Anterior cingulate cortex (tissue), 58 donors: ENCODE data around the gene DIO3.

Experiments used
- DNase-seq, 58 donors: peaks; one replicate each; lab custom pipeline; 2025; lab: John Stamatoyannopoulos, UW

Gene DIO3

DNA sequence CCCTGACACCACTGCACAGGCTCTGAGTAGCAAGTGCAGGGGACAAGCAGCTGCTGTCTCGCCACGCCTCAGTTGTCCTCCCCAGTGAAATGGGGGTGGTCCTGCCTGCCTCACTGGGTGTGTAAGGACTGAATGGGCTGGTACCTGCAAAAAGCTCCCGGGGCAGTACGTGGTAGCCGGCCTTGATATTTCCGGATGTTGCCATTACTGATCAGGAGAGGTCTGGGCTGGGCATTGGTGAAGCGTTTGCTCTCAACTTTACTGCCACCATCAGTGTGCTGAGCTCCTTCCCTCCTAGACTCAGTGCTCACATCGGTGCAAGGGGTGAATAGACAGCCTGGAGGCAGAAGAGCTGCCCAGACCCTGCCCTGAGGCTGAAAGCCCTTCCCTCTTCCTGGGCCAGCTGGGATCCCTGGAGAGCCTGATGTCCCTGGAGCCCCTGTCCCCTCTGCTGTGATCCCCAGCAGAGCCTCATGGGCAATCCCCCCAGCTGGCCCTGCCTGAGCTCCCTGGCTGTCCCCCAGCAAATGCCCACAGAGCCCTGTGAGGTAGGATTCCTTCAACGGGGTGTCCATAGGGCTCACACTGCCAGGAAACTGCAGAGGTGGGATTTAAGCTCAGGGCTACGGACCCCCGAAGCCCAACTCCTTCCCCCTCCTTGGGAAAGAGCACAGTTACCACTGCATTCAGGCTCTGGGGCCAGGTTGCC lies 18.2 kb downstream of the DIO3 start:
- no peak for DNase-seq

DNA sequence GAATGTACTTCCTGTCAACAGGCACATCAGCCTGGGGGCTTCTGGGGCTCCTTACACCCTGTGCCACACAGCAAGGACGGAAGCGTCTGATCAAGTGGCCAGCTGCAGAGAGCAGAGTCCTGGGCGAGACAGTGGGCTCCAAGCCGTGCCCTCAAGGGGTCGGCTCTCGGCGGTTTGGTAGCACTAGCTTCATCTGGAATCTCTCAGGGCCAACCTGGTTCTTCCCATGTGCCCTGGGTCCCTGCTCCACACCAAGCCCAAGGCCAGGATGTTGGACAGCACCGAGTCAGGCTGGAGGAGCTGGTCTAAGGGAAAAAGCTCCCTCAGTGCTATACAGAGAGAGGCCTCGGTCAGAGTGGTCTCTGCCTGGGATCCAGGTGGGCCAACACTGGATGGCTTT lies 20.5 kb downstream of the DIO3 start:
- no peak for DNase-seq

DNA sequence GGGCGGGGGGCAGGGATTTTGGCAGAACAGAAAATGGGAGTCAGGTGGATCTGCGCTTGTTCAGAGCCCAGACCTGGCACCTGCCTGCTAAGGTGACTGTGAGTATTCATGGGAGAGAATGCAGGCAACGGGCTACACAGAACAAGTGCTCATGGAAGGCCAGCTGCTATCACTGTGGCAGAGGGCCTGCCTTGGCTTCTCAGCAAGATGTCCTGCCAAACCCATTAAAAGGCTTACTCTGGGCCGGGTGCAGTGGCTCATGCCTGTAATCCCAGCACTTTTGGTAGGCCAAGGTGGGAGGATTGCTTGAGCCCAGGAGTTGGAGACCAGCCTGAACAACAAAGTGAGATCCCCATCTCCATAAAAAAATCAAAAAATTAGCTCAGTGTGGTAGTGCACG lies 21.0 kb downstream of the DIO3 start:
- no peak for DNase-seq

DNA sequence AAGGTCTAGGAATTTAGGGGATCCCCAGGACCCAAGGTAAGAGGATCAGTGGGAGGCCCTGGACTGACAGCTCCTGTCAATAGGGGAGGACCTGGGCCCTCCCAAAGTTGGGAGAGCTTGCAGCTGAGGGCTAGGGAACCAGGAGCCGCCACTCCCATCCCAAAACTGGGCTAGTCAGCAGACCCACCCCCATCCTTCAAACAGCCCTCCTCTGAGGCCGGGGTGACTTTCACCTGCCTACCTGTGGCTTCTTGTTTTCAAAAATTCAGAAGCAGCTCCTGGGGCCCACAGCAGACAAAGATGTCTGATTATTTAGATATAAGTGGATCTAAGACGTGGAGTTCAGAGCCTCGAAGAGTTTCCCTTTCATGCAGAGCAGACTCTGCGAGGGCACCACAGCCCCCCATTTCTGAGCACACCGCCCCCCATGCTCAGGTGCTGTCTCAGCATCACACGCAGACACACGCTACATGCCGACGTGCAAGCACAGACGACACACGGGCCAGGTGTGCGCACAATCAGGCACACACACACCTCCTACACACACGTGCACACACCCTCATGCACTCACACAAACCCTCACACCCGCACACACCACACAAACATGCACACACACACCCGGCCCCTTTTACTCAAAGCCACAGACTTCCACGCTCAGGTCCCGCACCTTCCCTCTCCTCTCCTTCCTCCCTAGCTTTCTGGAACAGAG lies 21.9 kb downstream of the DIO3 start:
- no peak for DNase-seq

DNA sequence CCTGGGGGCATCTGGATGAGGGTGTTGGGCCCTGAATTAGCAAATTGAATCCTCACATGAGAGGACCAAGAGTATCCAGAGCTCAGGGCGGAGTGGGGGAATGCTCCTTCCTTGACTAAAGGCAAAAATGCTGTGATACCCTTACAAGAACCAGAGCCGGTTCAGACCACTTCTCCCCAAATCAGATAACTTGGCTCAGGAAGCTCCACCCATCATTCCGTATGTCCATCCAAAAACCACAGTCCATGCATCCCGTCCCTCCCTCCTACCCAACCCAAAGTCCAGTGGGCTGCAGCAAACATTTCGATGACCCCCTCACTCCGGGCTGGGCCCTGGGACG lies 22.4 kb downstream of the DIO3 start:
- DNase-seq: no peak

DNA sequence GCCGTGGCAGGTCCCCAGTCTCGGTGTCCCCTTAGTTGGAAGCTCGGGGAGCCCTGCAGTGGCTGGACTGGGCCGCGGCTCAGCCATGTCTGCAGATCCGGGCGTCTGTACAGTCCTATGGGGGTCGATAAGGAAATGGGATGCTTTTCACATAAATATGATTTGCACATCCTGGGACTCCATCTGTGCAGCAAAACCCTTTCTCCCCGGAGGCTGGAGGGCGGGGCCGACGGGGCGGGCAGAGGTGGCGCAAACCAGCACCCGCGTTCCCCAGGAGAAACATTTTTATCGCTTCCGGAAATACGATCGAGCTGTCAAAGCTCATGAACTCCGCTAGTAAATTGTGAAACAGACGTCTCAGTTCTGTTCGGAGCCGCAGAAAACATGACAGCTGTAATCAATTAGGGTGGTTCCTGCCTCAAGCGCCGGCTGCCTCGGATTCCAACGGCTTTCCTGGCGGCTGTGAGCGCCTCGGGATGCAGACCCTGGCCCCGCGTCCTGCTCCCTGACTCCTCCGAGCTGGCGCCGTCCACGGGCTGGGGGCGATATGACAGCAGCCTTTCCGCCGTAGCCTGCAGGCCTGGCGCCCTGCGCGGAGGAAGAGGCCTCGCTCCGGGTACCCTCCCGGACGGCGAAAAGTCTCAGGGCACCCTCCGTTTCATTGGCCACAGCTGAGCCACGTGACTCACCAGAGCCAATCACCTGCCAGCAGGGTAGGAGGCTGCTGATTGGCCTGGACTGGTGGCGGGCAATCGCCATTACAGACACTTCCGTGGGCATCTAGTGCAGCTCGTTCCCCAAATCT lies 23.0 kb downstream of the DIO3 start:
- DNase-seq: no peak

DNA sequence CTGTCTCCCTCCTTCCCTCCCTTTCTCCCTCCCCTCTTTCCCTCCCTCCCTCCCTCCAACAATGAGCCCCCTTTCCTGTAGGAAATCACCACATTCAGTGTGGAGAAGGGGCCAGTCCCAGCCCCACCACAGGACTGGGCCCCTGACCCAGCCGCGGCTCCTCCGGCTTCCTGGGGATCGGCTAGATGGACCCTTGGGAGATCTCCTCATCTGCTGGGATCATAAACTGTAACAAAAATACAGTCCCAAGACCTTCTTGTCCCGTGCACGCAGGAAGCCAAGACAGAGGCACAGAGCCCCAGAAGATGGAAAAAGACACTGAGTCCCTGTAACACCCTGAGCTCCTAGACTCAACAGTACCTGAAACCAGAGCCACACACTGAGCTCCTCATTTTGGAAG lies 23.9 kb downstream of the DIO3 start:
- DNase-seq: no peak

DNA sequence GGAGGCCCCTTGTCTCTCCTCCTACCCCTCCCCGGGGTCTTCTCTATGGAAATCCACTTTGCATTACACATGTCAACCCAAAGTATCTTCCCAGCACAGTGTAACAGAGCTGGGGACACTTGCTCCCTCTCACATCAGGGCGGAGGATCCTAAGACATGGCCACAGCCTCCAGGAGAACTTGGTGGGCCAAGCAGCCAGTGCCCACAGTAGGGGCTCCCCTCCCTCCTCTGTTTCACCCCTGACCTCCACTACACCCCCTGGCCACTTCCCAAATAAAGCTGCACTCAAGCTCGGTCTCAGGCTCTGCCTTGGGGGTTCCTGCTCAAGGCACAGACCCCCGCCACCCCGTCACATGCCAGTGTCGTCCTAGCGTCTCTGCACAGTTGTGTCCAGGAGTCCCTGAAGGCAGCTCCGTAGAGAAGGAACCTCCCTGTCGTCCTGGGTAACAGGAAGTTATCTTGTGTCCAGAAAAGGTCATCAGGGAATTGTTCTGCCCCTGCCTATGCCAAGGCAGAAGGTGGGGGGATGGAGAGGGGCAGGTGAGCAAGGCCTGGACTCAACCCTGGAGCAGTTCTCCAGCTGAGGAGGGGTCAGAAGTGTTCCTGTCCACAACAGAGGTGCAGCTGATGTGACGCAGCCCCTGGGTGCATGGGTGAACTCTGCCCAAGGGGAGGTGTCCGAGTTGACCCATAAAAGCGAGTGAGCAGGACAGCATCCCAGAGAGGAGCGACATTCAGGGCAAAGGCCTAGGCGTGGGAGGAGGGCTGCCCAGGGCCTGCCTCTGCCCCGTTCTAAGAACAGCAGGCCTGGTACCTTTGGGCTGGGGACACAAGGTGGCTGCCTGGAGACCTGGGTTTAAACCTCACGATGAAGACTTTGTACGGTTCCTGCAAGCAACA lies 25.5 kb downstream of the DIO3 start:
- DNase-seq: no peak

DNA sequence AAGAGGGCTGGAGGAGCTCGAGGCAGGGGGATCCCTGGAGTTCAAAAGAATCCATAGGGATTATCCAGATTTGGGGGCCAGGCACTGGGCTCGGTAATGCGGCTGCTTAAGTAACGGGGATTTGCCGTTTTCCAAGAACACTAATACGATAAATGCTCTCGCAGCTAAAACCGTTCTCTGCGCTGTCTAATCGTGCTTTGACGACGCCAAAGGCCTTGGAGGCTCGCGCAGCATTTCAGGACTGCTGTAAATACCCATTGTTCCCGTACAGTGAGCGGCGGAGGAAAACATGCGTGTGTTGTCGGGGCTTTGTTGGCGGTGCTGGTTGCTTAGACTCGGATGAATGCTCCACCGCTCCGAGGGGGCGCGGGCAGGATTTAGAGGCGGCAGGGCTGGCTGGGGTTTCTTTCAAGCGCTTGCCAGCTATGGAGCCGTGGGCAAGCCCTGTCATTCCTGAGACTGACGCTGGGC lies 26.2 kb downstream of the DIO3 start:
- no peak for DNase-seq

DNA sequence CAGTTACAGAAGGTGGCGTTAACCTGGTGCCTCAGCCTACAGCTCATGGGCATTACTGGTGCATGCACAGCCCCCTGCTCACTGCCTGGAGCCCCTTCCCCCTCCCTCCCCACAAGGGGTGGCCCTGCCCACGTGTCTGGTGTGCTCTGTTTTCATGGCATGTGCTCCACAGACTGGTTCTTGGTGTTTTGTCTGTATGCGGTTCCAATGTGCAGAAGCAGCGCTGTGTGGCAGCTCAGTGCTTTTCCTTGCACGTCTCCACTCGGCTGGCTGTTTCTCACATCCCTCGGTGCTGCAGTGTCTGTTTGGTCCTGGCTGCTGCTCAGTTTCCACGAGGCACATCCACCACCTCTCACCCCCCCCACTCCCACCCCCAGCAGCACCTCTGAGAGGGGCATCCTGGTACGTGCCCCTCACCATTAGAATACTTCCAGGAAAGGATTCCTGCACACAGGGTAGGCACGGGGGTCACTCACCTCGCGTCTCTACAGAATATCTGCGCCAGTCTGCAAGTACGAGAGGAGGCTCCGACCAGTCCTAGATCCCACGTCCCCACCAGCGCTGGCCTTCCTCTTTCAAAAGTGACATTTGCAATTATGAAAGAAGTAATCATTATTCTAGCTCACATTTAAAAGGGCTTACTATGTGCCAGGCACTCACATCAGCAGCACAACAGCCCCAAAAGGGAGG lies 27.1 kb downstream of the DIO3 start:
- no peak for DNase-seq

DNA sequence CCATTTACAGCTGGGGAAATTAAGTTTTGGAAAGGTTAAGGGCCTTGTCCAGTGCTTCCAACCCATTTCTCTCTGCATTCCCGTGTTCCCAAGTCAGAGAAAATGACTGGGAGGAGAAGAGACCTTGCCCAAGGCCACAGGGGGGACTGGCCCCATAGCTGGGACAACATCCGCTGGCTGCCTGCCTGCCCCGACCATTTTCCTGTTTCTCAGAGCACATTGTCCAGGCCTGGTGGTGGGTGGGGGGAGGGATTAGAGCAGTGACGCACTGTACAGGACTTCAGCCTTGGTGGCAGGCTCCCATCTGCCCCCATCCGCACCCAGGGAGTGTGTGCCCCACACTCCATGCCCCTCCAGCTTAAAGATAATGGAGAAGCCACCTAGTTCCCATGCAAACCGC lies 27.7 kb downstream of the DIO3 start:
- no peak for DNase-seq

DNA sequence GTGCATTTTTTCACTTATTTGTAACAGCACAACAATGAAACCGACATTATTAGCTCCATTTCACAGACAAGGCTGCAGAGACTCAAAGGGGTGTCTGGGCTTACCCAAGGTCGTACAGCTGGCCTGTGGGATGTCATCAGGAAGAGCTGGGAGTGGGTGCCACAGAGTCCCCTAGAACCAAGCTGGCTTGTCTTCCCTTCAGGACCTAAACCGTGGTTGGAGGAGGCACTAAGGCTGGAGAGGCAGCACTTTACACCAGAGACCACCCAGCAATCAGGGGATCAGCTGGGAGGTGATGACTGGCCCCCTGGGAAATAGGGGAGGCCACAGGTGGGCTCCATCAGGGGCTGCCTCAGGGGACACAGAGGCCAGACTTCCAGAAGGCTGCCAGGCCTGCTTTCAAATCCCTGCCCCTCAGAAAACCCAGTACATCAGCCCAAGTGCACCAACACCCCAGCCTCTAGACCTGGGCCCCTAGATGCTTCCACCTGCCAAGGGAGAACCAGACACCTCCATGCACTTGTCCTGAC lies 28.3 kb downstream of the DIO3 start:
- no peak for DNase-seq

DNA sequence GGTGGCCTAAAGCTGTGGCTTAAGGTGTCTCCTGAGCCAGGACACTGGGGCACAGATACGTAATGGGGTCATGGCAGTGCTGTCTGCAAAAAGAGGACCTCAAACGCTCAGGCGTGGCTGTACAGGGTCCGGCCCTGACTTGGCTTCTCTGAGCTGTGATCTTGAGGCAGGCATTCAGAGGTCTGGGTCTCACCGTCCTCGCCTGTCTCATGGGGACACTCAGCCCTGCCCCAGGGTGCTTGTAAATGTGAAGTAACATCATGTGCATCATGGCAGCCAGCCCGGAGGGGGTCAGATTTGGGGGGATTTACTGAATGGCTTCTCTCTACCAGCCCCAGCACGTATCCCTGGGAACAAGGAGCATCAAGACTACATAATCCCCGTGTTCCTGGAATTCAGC lies 28.8 kb downstream of the DIO3 start:
- DNase-seq: no peak

DNA sequence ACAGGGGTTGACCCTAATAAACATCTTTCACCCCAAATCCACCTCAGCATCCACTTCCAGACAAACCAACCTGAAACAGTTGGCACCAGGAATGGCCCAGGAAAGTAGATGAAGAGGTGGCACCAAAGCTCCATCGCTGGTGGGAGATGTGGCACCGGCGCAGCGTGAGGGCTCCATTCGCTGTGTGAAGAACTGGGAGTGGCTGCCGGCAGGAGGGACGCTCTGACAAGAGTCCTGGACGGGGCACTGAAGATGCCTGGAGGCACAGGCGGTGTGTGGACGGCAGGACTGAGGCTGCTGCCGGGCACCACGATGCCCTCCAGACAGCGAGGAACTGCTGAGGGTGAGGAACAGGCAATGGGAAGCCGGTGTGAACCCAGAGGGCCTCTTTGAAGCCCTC lies 29.3 kb downstream of the DIO3 start:
- DNase-seq: no peak

DNA sequence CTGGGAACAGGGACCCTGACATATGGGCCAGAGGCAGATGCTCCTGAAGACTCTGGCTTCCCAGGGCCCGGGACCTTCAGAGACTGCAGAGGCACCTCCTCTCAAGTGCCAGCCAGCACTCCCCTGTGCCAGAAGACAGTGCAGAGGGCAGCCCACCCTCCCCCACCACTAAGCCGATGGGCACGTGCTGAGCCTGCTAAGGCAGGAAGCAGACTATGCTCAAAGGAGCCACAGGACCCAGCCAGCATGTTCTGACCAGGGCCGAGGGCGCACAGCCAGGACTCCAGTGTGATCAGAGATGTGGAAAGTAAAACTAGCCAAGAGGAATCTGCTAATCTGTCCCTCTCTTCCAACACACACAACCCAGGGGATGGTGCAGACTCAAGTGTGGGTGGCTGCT lies 29.8 kb downstream of the DIO3 start:
- no peak for DNase-seq

DNA sequence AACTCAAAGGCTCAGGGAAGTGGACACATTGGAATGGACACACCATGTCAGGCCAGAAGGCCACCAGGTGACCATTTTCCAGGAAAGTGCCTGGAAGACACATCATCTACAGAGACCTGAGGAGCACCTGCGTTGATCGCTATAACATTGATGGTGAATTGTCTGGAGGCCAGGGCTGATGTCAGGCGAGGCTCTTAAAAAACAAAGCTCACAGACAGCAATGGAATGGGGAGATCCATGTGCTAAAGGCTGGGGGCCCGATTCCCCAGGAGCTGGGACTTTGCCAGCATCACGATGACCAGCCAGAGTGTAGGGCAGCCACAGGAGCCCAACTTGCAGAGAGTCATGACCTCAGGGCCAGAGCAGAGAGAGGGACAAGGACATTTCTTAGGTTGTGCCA lies 30.3 kb downstream of the DIO3 start:
- DNase-seq: no peak

DNA sequence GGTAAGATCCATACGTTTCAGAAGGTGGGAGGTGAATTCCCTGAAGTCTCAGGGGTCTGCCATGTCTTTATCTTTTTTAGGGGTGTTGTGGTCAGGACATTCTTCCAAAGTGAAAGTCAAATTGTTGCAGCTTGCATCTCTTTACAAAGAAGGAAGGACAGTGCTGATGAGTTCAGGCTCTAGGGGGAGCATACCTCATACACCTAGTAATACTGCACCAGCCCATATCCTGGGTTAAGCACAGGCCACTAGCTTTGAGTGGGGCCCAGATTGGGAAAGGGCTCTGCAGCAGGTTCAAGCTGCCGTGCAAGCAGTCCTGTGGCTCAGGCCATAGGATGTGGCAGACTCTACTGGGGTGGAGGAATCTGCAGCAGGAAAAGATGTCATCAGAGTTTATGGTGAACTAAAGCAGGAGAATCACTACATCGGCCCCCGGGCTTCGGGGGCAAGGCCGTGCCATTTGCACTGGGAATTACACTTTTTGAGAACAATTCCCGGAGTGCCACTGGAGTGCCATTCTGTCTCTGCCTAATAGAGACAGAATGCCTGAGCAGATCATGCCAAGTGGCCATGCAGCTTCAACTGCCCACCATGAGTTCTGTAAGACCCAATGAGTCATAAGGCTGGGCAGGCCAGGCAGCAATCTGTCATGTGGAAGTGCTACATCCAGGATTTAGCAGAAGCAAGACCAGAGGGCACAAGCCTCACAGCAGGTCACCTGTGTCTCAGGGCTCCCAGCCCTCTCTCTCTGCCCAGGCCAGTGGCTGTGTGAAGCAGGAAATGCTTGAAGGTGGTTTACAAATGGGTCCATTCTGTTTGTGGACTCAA lies 32.3 kb downstream of the DIO3 start:
- DNase-seq: no peak

DNA sequence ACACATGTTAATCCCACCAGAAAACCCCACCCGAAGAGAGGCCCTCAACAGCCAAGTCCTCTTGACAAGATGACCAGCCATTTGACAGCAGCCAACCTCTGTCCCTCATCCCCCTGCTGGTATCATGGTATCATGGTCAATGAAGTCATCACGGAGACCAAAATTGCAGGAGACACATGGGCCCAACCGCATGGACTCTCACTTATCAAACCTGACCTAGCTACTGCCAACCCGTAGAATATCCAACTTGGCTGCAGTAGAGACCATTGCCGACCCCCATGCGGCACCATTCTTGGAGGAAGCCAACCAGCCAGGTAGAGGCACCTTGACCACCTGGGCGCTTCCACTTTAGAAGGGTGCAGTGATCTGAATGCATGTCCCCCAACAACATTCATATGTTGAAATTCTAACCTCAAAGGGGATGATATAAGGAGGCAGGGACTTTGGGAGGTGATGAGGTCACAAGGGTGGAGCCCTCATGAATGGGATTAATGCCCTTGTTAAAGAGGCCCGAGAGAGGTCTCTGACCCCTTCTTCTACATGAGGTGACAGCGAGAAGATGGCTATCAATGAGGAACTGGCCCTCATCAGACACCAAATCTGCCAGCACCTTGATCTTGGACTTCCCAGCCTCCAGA lies 33.3 kb downstream of the DIO3 start:
- no peak for DNase-seq
